Sigmoid colon (tissue), 7 donors: ENCODE results near the gene SAP30BP. TPM values are rescaled to one million over a fixed set of nuclear protein-coding genes. Genes with fewer than 3 reads are reported as not detected.
A peak's percentile ranks its signal among the peaks of the same experiment; 100 is the strongest.

Experiments used
- DNase-seq: peaks from one replicate; pipeline ENCODE4 v3.0.0-alpha.2; 2019
- H3K27ac ChIP-seq, 4 donors: fragments of 200-600 bp; sonication (generic); one replicate each; pipeline ENCODE4 v1.5.1; 2016 to 2019; ENCODE audit warnings: mild to moderate bottlenecking in 1 of 4
- H3K27me3 ChIP-seq, 3 donors: fragments of 200-600 bp; sonication (generic); one replicate each; pipeline ENCODE4 v1.5.1; 2019; ENCODE audit warnings: mild to moderate bottlenecking in 1 of 3
- H3K36me3 ChIP-seq, 4 donors: fragments of 200-600 bp; sonication (generic); one replicate each; pipeline ENCODE4 v1.5.1; 2016 to 2019
- H3K4me1 ChIP-seq, 4 donors: fragments of 200-600 bp; sonication (generic); one replicate each; pipeline ENCODE4 v1.5.1; 2017 to 2019
- H3K4me3 ChIP-seq, 4 donors: fragments of 200-600 bp; sonication (generic); one replicate each; pipeline ENCODE4 v1.5.1; 2017 to 2019; ENCODE audit warnings: mild to moderate bottlenecking in 2 of 4, moderate library complexity in 1 of 4
- H3K9me3 ChIP-seq, 4 donors: fragments of 200-600 bp in 3 of 4; sonication (generic) in 3 of 4; one replicate each; pipeline versions ENCODE4 v1.5.1 to v1.6.1; 2013 to 2019
- CTCF ChIP-seq, 4 experiments: fragments of 450-650 bp in 3 of 4; fragments of 200-600 bp in 1 of 4; IDR thresholded peaks; one replicate each; pipeline ENCODE4 v1.5.1; 2016 to 2019; ENCODE audit warnings: antibody characterized with exemption in 4 of 4, mild to moderate bottlenecking in 3 of 4, moderate library complexity in 2 of 4
- EP300 ChIP-seq, 4 donors: sonication (generic); formaldehyde crosslinking; IDR thresholded peaks; one replicate each; pipeline ENCODE4 v1.6.1; 2017; ENCODE audit warnings: antibody characterized with exemption in 4 of 4
- POLR2A ChIP-seq, 2 donors: fragments of 450-650 bp; IDR thresholded peaks; one replicate each; pipeline ENCODE4 v1.6.1; 2016; ENCODE audit warnings: antibody characterized with exemption in 2 of 2, mild to moderate bottlenecking in 2 of 2, moderate library complexity in 2 of 2
- POLR2AphosphoS5 ChIP-seq, 4 donors: sonication (generic); formaldehyde crosslinking; IDR thresholded peaks; one replicate each; pipeline ENCODE4 v1.6.1; 2017; ENCODE audit warnings: antibody characterized with exemption in 4 of 4
- WGBS, 2 donors: extraction: QIAGEN DNeasy Blood & Tissue Kit; methylation state at CpG; one replicate each; pipeline ENCODE4 v1.1.7; 2013; 5-methylcytosine and 5-hydroxymethylcytosine counted together
- intact Hi-C: fragments of 100-400 bp; cut with DNase I; formaldehyde crosslinking; loops from one replicate; pipeline ENCODE4 v1.15.1; 2023
- polyA plus RNA-seq, 3 donors: library from polyadenylated mRNA; stranded (reverse); fragments of 200-250 nt; gene quantifications; one replicate each; pipeline ENCODE4 v1.2.3, GENCODE V29; 2013
- total RNA-seq, 4 donors: library from RNA; depleted of rRNA; stranded (reverse); fragments of >200 nt; gene quantifications; one replicate each; pipeline ENCODE4 v1.1.0, GENCODE V29; 2016
- donor health status: healthy with polysubstance abuse.
- donor health status: Bipolar disorder and iron deficiency.
- donor health status: healthy.

The SAP30BP gene
- total and polyA plus RNA-seq, 7 donors, result 53.2 to 96.9 (median 60.4) TPM

GRCh38 chr17:75676461-75676860 lies 9.3 kb downstream of the SAP30BP start:
- 68 to 86% methylated on average over 3 of the region's 3 CpGs for WGBS, 2 donors
- H3K4me3 ChIP-seq, result no peak overlapping the region
- peaks cover 0 to 21% (median 14%) of the 10 kb centered on the region in 4 donors for H3K4me1 ChIP-seq
- no peaks in the 10 kb centered on the region for H3K27me3 ChIP-seq
- intact Hi-C loops, result no loop called here
- TF ChIP-seq POLR2A (IDR thresholded peaks at IDR 0.05), result no peak
- TF ChIP-seq CTCF (IDR thresholded peaks at IDR 0.05), result no peak
- TF ChIP-seq EP300 (IDR thresholded peaks at IDR 0.05), result no peak
- TF ChIP-seq POLR2AphosphoS5 (IDR thresholded peaks at IDR 0.05), result no peak
- H3K9me3 ChIP-seq, result no peaks in the 10 kb centered on the region
- DNase-seq, result no peak
- no peak overlapping the region for H3K27ac ChIP-seq
- H3K36me3 ChIP-seq, result peaks cover 7 to 63% (median 15%) of the 10 kb centered on the region in 4 donors

- peak in 1 of 4 experiments; percentile 27 for TF ChIP-seq CTCF (IDR thresholded peaks at IDR 0.05)
- no peak for TF ChIP-seq EP300 (IDR thresholded peaks at IDR 0.05)
- WGBS, 2 donors, result 19 to 64% methylated on average over 11 of the region's 11 CpGs
- Histone ChIP-seq H3K4me3 (no peak overlapping the region), H3K27me3 (no peaks in the 10 kb centered on the region), H3K27ac (peak overlapping the region; percentile 46 to 74 (median 52)), H3K36me3 (peaks cover 0 to 35% (median 3%) of the 10 kb centered on the region in 4 donors), H3K9me3 (no peaks in the 10 kb centered on the region), H3K4me1 (peaks cover 0 to 36% (median 30%) of the 10 kb centered on the region in 4 donors)
- no peak for DNase-seq
- intact Hi-C loops, result no loop called here
Measured at GRCh38 chr17:75679706-75680211, 12.6 kb downstream of the SAP30BP start.

- peaks cover 0 to 34% (median 3%) of the 10 kb centered on the region in 4 donors for H3K36me3 ChIP-seq
- DNase-seq, result no peak
- peaks cover 0 to 36% (median 33%) of the 10 kb centered on the region in 4 donors for H3K4me1 ChIP-seq
Measured at GRCh38 chr17:75680431-75680830, 13.3 kb downstream of the SAP30BP start.

GRCh38 chr17:75681289-75681688 lies 14.2 kb downstream of the SAP30BP start:
- no peaks in the 10 kb centered on the region for H3K9me3 ChIP-seq
- DNase-seq, result no peak
- peak overlapping the region; percentile 46 to 74 (median 52) for H3K27ac ChIP-seq
- H3K4me1 ChIP-seq, result peaks cover 0 to 41% (median 38%) of the 10 kb centered on the region in 4 donors
- H3K36me3 ChIP-seq, result peaks cover 0 to 28% (median 3%) of the 10 kb centered on the region in 4 donors
- TF ChIP-seq POLR2AphosphoS5 (IDR thresholded peaks at IDR 0.05), result peak in 2 of 4 donors; percentile 11 to 24
- no peak for TF ChIP-seq EP300 (IDR thresholded peaks at IDR 0.05)
- H3K4me3 ChIP-seq, result no peak overlapping the region
- WGBS, 2 donors, result 86 to 89% methylated on average over 3 of the region's 3 CpGs
- no peaks in the 10 kb centered on the region for H3K27me3 ChIP-seq
- intact Hi-C loops, result no loop called here

More at GRCh38 chr17:75680431-75680830, 13.3 kb downstream of the SAP30BP start:
- WGBS, 2 donors, result 88 to 96% methylated on average over 10 of the region's 10 CpGs
- H3K27me3 ChIP-seq, result no peaks in the 10 kb centered on the region
- intact Hi-C loops, result no loop called here
- TF ChIP-seq EP300 (IDR thresholded peaks at IDR 0.05), result no peak
- TF ChIP-seq POLR2AphosphoS5 (IDR thresholded peaks at IDR 0.05), result no peak
- no peak overlapping the region for H3K4me3 ChIP-seq
- peak overlapping the region; percentile 46 to 74 (median 52) for H3K27ac ChIP-seq
- H3K9me3 ChIP-seq, result no peaks in the 10 kb centered on the region

- H3K4me3 ChIP-seq, result no peak overlapping the region
- WGBS, 2 donors, result 52 to 79% methylated on average over 4 of the region's 4 CpGs
- intact Hi-C loops, result no loop called here
- H3K9me3 ChIP-seq, result no peaks in the 10 kb centered on the region
- TF ChIP-seq POLR2A (IDR thresholded peaks at IDR 0.05) (no peak), EP300 (IDR thresholded peaks at IDR 0.05) (no peak), POLR2AphosphoS5 (IDR thresholded peaks at IDR 0.05) (no peak), CTCF (IDR thresholded peaks at IDR 0.05) (no peak)
- peaks cover 0 to 18% (median under 1%) of the 10 kb centered on the region in 4 donors for H3K36me3 ChIP-seq
- H3K27ac ChIP-seq, result peak overlapping the region in 1 of 4 donors; percentile 31
- H3K27me3 ChIP-seq, result no peaks in the 10 kb centered on the region
- DNase-seq, result no peak
- H3K4me1 ChIP-seq, result peaks cover 0 to 56% (median 45%) of the 10 kb centered on the region in 4 donors
Measured at GRCh38 chr17:75683583-75683982, 16.4 kb downstream of the SAP30BP start.
